ENCODE results near the gene LAMA5. TPM values are rescaled to one million over a fixed set of nuclear protein-coding genes. Genes with fewer than 3 reads are reported as not detected.

The LAMA5 gene
- total and polyA plus RNA-seq, 2 experiments from 2014 or later = 71.3 to 252 TPM

DNA sequence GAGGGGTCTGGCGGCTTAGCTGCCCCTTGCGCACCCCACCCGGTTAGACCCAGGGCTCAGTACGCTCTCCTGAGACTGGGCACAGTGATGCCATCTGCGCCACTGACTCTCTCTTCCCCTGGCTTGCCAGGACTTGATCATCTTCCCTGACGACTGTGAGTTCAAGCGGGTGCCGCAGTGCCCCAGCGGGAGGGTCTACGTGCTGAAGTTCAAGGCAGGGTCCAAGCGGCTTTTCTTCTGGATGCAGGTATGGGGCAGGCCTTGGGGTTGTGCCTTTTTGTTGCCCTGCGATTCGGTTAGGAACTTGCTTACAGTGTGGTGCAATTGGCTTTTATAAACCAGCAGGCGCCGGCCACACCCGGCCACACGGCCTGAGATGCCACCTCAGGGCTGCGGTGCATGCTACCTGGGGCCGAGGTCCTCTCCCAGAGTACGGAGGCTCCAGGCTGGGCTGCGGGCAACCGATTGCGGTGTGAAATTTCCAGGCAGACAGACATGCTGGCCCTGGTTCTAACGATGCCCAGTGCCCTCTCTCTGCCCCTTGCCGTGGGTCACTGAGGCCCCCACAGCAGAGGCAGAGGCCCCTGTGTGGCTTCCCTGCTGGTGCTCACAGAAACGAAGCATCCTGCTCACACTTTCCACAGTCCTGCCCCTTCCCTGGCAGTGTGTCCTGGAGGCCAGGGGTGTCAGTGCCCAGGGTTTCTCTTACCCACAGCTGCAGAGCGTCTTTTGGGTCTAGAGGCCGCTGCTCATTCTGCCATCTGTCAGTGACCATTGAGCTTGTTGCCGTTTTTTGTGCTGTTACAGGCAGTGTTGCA lies 62.6 kb downstream of the LAMA5 start:
- Histone ChIP-seq H3K9me3 (ENCODE audit: low read depth) (no peaks in the 10 kb centered on the region), H3K4me1 (ENCODE audit: insufficient read depth) (peaks cover 15% of the 10 kb centered on the region), H3K79me2 (peaks cover 36% of the 10 kb centered on the region), H3K4me3 (peak overlapping the region; percentile 44), H2AFZ (no peak overlapping the region), H3K4me2 (peak overlapping the region; percentile 97), H4K20me1 (ENCODE audit: insufficient read depth, poor library complexity, severe bottlenecking) (peaks cover 37% of the 10 kb centered on the region), H3K27ac (peak overlapping the region; percentile 77), H3K27me3 (no peaks in the 10 kb centered on the region), H3K36me3 (replicated peaks; ENCODE audit: insufficient read depth, low read depth) (no peaks in the 10 kb centered on the region), H3K9me2 (replicated peaks; ENCODE audit: insufficient read depth) (no peaks in the 10 kb centered on the region)
- DNase-seq (ENCODE audit: low spot score) = no peak
- no peak for TF ChIP-seq EZH2phosphoT487 (IDR thresholded peaks at IDR 0.05; ENCODE audit: low read depth, severe bottlenecking, unreplicated experiment)
- no peak for TF ChIP-seq EZH2 (IDR thresholded peaks at IDR 0.05; ENCODE audit: borderline replicate concordance)
- TF ChIP-seq, protein P1, sequence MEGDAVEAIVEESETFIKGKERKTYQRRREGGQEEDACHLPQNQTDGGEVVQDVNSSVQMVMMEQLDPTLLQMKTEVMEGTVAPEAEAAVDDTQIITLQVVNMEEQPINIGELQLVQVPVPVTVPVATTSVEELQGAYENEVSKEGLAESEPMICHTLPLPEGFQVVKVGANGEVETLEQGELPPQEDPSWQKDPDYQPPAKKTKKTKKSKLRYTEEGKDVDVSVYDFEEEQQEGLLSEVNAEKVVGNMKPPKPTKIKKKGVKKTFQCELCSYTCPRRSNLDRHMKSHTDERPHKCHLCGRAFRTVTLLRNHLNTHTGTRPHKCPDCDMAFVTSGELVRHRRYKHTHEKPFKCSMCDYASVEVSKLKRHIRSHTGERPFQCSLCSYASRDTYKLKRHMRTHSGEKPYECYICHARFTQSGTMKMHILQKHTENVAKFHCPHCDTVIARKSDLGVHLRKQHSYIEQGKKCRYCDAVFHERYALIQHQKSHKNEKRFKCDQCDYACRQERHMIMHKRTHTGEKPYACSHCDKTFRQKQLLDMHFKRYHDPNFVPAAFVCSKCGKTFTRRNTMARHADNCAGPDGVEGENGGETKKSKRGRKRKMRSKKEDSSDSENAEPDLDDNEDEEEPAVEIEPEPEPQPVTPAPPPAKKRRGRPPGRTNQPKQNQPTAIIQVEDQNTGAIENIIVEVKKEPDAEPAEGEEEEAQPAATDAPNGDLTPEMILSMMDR (IDR thresholded peaks at IDR 0.05; ENCODE audit: poor library complexity) = no peak
- WGBS (ENCODE audit: low lambda C conversion rate, missing lambda C conversion rate) = 85% methylated on average over 29 of the region's 29 CpGs

- peak overlapping the region; percentile 77 for H3K27ac ChIP-seq
- peaks cover 15% of the 10 kb centered on the region for H3K4me1 ChIP-seq (ENCODE audit: insufficient read depth)
- H2AFZ ChIP-seq = no peak overlapping the region
- whole genome bisulfite sequencing (ENCODE audit: low lambda C conversion rate, missing lambda C conversion rate) = 5% methylated on average over 61 of the region's 66 CpGs
- H3K9me3 ChIP-seq (ENCODE audit: low read depth) = no peaks in the 10 kb centered on the region
- TF ChIP-seq EZH2phosphoT487 (IDR thresholded peaks at IDR 0.05; ENCODE audit: low read depth, severe bottlenecking, unreplicated experiment) (no peak), EZH2 (IDR thresholded peaks at IDR 0.05; ENCODE audit: borderline replicate concordance) (no peak)
- TF ChIP-seq, protein P1 (IDR thresholded peaks at IDR 0.05; ENCODE audit: poor library complexity) = no peak
- H3K27me3 ChIP-seq = no peaks in the 10 kb centered on the region
- H3K36me3 ChIP-seq (replicated peaks; ENCODE audit: insufficient read depth, low read depth) = no peaks in the 10 kb centered on the region
- DNase-seq (ENCODE audit: low spot score) = peak; percentile 48
- H3K79me2 ChIP-seq = peaks cover 36% of the 10 kb centered on the region
- H3K4me2 ChIP-seq = peak overlapping the region; percentile 97
- H3K9me2 ChIP-seq (replicated peaks; ENCODE audit: insufficient read depth) = no peaks in the 10 kb centered on the region
- H3K4me3 ChIP-seq = peak overlapping the region; percentile 44
- H4K20me1 ChIP-seq (ENCODE audit: insufficient read depth, poor library complexity, severe bottlenecking) = peaks cover 37% of the 10 kb centered on the region
These were observed 63.5 kb downstream of the LAMA5 start for GRCh38 chr20:62303340-62304226.

GRCh38 chr20:62303062-62303339 lies 64.1 kb downstream of the LAMA5 start:
- Histone ChIP-seq H3K4me3 (peak overlapping the region; percentile 44), H3K4me2 (peak overlapping the region; percentile 97), H3K9me2 (replicated peaks; ENCODE audit: insufficient read depth) (no peaks in the 10 kb centered on the region), H3K4me1 (ENCODE audit: insufficient read depth) (peaks cover 15% of the 10 kb centered on the region), H3K27me3 (no peaks in the 10 kb centered on the region), H4K20me1 (ENCODE audit: insufficient read depth, poor library complexity, severe bottlenecking) (peaks cover 37% of the 10 kb centered on the region), H3K27ac (peak overlapping the region; percentile 77), H3K79me2 (peaks cover 36% of the 10 kb centered on the region), H3K9me3 (ENCODE audit: low read depth) (no peaks in the 10 kb centered on the region), H3K36me3 (replicated peaks; ENCODE audit: insufficient read depth, low read depth) (no peaks in the 10 kb centered on the region), H2AFZ (no peak overlapping the region)
- no peak for DNase-seq (ENCODE audit: low spot score)
- WGBS (ENCODE audit: low lambda C conversion rate, missing lambda C conversion rate) = 0% methylated on average over 5 of the region's 39 CpGs
- no peak for TF ChIP-seq EZH2phosphoT487 (IDR thresholded peaks at IDR 0.05; ENCODE audit: low read depth, severe bottlenecking, unreplicated experiment)
- no peak for TF ChIP-seq EZH2 (IDR thresholded peaks at IDR 0.05; ENCODE audit: borderline replicate concordance)
